ENCODE measurements around the gene RTN1. TPM values are rescaled to one million over a fixed set of nuclear protein-coding genes. Genes with fewer than 3 reads are reported as not detected.
A peak's percentile ranks its signal among the peaks of the same experiment; 100 is the strongest.

Gene RTN1
- polyA plus RNA-seq, 1 of the 3 experiments (the other 2 are of a cell fraction) = 1.6 TPM

DNA sequence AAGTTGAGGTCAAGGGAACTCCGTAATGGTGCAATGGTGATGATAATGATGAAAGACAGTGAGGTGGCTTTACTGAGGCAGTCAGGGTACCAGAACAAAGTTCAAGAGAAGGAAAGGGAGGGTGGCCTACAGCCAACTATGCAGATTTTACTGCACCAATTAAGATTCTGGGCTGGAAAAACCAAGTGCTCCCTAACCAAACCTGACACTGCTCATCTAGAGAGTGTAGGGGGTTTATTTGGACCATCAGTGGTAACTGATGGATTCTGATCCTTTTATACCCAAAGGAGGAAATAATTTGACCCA, 49.8 kb upstream of the RTN1 start:
- no peaks in the 10 kb centered on the region for H3K9me2 ChIP-seq
- no peak for DNase-seq
- H3F3A ChIP-seq (replicated peaks; ENCODE audit: insufficient read depth) = no peaks in the 10 kb centered on the region
- H3K4me1 ChIP-seq (ENCODE audit: control insufficient read depth in 1 of 2, insufficient read depth in 2 of 2, low read depth in 1 of 2, low read length in 1 of 2) = peaks cover 4% of the 10 kb centered on the region in 2 experiments; a peak in 2 of 4 replicates
- no peaks in the 10 kb centered on the region for H3K9me3 ChIP-seq
- no peak overlapping the region for H3K4me3 ChIP-seq (ENCODE audit: low read depth in 2 of 2, low read length in 1 of 2)
- H3K27me3 ChIP-seq (ENCODE audit: insufficient read depth) = no peaks in the 10 kb centered on the region
- H3K9ac ChIP-seq = no peak overlapping the region
- H3K36me3 ChIP-seq (replicated peaks in 1 of 2; ENCODE audit: control insufficient read depth in 1 of 2, insufficient read depth in 2 of 2, low read length in 1 of 2) = no peaks in the 10 kb centered on the region
- TF ChIP-seq JUND (IDR thresholded peaks at IDR 0.05) = no peak
- TF ChIP-seq NFIC (IDR thresholded peaks at IDR 0.05; ENCODE audit: borderline replicate concordance) = no peak
- TF ChIP-seq EP300 (IDR thresholded peaks at IDR 0.05; ENCODE audit: borderline replicate concordance in 1 of 2, low read depth in 1 of 2, low read length in 1 of 2) = no peak
- no peak for TF ChIP-seq EZH2phosphoT487 (IDR thresholded peaks at IDR 0.05; ENCODE audit: borderline replicate concordance, low read depth)
- TF ChIP-seq MXI1 (IDR thresholded peaks at IDR 0.05; ENCODE audit: low read depth, low read length) = no peak
- TF ChIP-seq TCF12 (IDR thresholded peaks at IDR 0.05) = no peak
- TF ChIP-seq, protein P1, sequence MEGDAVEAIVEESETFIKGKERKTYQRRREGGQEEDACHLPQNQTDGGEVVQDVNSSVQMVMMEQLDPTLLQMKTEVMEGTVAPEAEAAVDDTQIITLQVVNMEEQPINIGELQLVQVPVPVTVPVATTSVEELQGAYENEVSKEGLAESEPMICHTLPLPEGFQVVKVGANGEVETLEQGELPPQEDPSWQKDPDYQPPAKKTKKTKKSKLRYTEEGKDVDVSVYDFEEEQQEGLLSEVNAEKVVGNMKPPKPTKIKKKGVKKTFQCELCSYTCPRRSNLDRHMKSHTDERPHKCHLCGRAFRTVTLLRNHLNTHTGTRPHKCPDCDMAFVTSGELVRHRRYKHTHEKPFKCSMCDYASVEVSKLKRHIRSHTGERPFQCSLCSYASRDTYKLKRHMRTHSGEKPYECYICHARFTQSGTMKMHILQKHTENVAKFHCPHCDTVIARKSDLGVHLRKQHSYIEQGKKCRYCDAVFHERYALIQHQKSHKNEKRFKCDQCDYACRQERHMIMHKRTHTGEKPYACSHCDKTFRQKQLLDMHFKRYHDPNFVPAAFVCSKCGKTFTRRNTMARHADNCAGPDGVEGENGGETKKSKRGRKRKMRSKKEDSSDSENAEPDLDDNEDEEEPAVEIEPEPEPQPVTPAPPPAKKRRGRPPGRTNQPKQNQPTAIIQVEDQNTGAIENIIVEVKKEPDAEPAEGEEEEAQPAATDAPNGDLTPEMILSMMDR (IDR thresholded peaks at IDR 0.05) = no peak
- no peak for TF ChIP-seq GATA2 (CRISPR knock-in tag; IDR thresholded peaks at IDR 0.05)
- no peak for TF ChIP-seq RAD21 (IDR thresholded peaks at IDR 0.05; ENCODE audit: low read length)
- TF ChIP-seq NRF1 (IDR thresholded peaks at IDR 0.05; ENCODE audit: low read depth, low read length) = no peak
- TF ChIP-seq ELF1 (IDR thresholded peaks at IDR 0.05) = no peak
- TF ChIP-seq TEAD4 (IDR thresholded peaks at IDR 0.05; ENCODE audit: borderline replicate concordance, insufficient read depth) = no peak
- TF ChIP-seq YY1 (IDR thresholded peaks at IDR 0.05; ENCODE audit: low read depth) = no peak
- H3K79me2 ChIP-seq (ENCODE audit: insufficient read depth) = no peaks in the 10 kb centered on the region
- WGBS (ENCODE audit: low lambda C conversion rate) = 83% methylated on average over 1 of the region's 1 CpG
- H2AFZ ChIP-seq (ENCODE audit: low read depth) = no peak overlapping the region
- H3K27ac ChIP-seq (ENCODE audit: low read depth in 2 of 2, low read length in 1 of 2) = no peak overlapping the region
- H3K4me2 ChIP-seq = no peak overlapping the region
- CTCF ChIA-PET = interaction anchor here (0.8 to 1.2 kb wide), 6 partner anchors 22 to 343 kb away, joined by 3 to 8 read pairs (median 4); no protein-coding TSS in a partner anchor
- POLR2A ChIA-PET = no interaction called here
- H4K20me1 ChIP-seq (ENCODE audit: insufficient read depth) = no peaks in the 10 kb centered on the region

DNA sequence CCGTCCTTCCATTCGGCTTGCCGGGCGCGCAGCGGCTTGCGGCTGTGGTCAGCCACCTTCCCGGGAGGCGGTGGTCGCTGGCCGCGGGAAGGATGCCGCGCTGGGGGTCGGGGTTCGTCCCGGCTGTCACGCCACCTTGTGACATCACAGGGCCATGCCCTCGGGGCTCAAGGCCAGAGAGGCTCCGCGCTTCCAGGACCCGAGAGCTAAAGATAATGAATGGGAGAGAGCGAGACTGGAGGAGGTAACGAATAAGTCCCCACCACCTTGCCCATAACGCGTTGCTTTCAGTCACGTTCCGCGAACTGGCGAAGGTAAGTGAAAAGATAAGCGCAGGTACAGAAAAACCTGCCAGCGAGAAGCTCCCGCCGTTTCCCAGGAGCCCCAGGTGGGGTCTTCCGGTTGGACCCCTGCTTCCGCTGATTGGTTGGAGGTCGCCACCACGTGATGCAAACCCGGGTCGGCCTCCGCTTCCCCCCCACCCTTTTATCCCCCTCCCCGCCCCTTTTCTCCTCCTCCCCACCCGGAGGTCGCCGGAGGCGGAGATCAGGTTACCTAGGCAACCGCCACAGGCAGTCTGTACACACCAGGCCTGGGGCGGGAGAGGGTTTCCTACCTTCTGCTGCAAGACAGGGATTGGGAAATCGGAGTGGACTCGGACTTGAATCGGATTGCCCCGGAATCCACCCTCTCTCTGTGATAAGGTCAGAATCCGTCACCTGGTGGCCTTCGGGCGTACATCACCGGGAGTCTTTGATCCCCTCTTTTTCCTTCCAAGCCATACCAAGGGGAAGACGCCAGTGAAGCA, 49.2 kb upstream of the RTN1 start, which contains the start of gene LRRC9:
Gene LRRC9 (plus strand): TSS at position 575 of the 808 bp plus-strand sequence.
- no peaks in the 10 kb centered on the region for H3K27me3 ChIP-seq (ENCODE audit: insufficient read depth)
- H3K4me1 ChIP-seq (ENCODE audit: control insufficient read depth in 1 of 2, insufficient read depth in 2 of 2, low read depth in 1 of 2, low read length in 1 of 2) = peaks cover 4% of the 10 kb centered on the region in 2 experiments; a peak in 2 of 4 replicates
- peak; percentile 83 for DNase-seq
- peak within 1 kb of the TSS; percentile 75 for H3K4me2 ChIP-seq
- 27% methylated on average over 37 of the region's 57 CpGs for WGBS (ENCODE audit: low lambda C conversion rate)
- H3F3A ChIP-seq (replicated peaks; ENCODE audit: insufficient read depth) = no peaks in the 10 kb centered on the region
- ChIA-PET POLR2A (no interaction called here), CTCF (interaction anchor here (0.8 to 1.2 kb wide), 6 partner anchors 22 to 343 kb away, joined by 3 to 8 read pairs (median 4); no protein-coding TSS in a partner anchor)
- H3K9me2 ChIP-seq = no peaks in the 10 kb centered on the region
- no peaks in the 10 kb centered on the region for H4K20me1 ChIP-seq (ENCODE audit: insufficient read depth)
- no peak within 1 kb of the TSS for H3K9ac ChIP-seq
- H3K79me2 ChIP-seq (ENCODE audit: insufficient read depth) = no peaks in the 10 kb centered on the region
- no peaks in the 10 kb centered on the region for H3K36me3 ChIP-seq (replicated peaks in 1 of 2; ENCODE audit: control insufficient read depth in 1 of 2, insufficient read depth in 2 of 2, low read length in 1 of 2)
- peak within 1 kb of the TSS; percentile 49 to 59 for H3K4me3 ChIP-seq (ENCODE audit: low read depth in 2 of 2, low read length in 1 of 2)
- H2AFZ ChIP-seq (ENCODE audit: low read depth) = peak within 1 kb of the TSS; percentile 37; the same call in 1 of the 2 replicates
- no peak within 1 kb of the TSS for H3K27ac ChIP-seq (ENCODE audit: low read depth in 2 of 2, low read length in 1 of 2)
- H3K9me3 ChIP-seq = no peaks in the 10 kb centered on the region
- TF ChIP-seq TCF12 (IDR thresholded peaks at IDR 0.05) = no peak
- TF ChIP-seq, protein P2, sequence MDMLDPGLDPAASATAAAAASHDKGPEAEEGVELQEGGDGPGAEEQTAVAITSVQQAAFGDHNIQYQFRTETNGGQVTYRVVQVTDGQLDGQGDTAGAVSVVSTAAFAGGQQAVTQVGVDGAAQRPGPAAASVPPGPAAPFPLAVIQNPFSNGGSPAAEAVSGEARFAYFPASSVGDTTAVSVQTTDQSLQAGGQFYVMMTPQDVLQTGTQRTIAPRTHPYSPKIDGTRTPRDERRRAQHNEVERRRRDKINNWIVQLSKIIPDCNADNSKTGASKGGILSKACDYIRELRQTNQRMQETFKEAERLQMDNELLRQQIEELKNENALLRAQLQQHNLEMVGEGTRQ (IDR thresholded peaks at IDR 0.05; ENCODE audit: borderline replicate concordance, low read depth, low read length) = no peak
- no peak for TF ChIP-seq FOSL2 (IDR thresholded peaks at IDR 0.05; ENCODE audit: borderline replicate concordance, low read depth)
- no peak for TF ChIP-seq RCOR1 (IDR thresholded peaks at IDR 0.05; ENCODE audit: low read length)
- TF ChIP-seq, protein P1 (IDR thresholded peaks at IDR 0.05) = no peak
- no peak for TF ChIP-seq MEF2A (IDR thresholded peaks at IDR 0.05; ENCODE audit: borderline replicate concordance, low read depth)
- TF ChIP-seq NRF1 (IDR thresholded peaks at IDR 0.05; ENCODE audit: low read depth, low read length) = no peak
- no peak for TF ChIP-seq SIN3A (IDR thresholded peaks at IDR 0.05; ENCODE audit: borderline replicate concordance, low read depth, low read length)
- no peak for TF ChIP-seq FOXM1 (IDR thresholded peaks at IDR 0.05; ENCODE audit: low read depth)
- no peak for TF ChIP-seq CHD2 (IDR thresholded peaks at IDR 0.05; ENCODE audit: low read length, partially characterized antibody)
